Stimulated activated CD8-positive, alpha-beta memory T cell treated with anti-CD3 and anti-CD28 coated beads, Interleukin-4, amount 100 ng/mL, for 24 hours (primary cell): ENCODE measurements around the gene CD58.

Experiments used
- DNase-seq: peaks from one replicate; pipeline ENCODE4 v3.0.0-alpha.2; 2020; ENCODE audit warnings: low read depth

The CD58 gene

GRCh38 chr1:116508085-116508983 is 62.5 kb downstream of the CD58 start:
- no peak for DNase-seq

- DNase-seq, result no peak
Observed at GRCh38 chr1:116507631-116508030, 63.2 kb downstream of the CD58 start.

- DNase-seq, result no peak
Observed at GRCh38 chr1:116506132-116507004, 64.5 kb downstream of the CD58 start.

GRCh38 chr1:116504308-116505156 is 66.3 kb downstream of the CD58 start:
- DNase-seq, result peak; percentile 72

GRCh38 chr1:116503546-116504307 is 67.1 kb downstream of the CD58 start:
- no peak for DNase-seq

- DNase-seq, result no peak
Observed at GRCh38 chr1:116502671-116503314, 68.0 kb downstream of the CD58 start.

- DNase-seq, result no peak
Observed at GRCh38 chr1:116501870-116502244, 69.0 kb downstream of the CD58 start.

GRCh38 chr1:116501125-116501869 is 69.5 kb downstream of the CD58 start:
- no peak for DNase-seq

GRCh38 chr1:116498789-116499628 is 71.8 kb downstream of the CD58 start:
- peak; percentile 15 for DNase-seq

- DNase-seq, result no peak
Observed at GRCh38 chr1:116497656-116498055, 73.2 kb downstream of the CD58 start.

GRCh38 chr1:116496898-116497297 is 73.9 kb downstream of the CD58 start:
- no peak for DNase-seq

- DNase-seq, result no peak
Observed at GRCh38 chr1:116496380-116496779, 74.4 kb downstream of the CD58 start.

GRCh38 chr1:116495535-116495934 is 75.3 kb downstream of the CD58 start:
- DNase-seq, result no peak

GRCh38 chr1:116494745-116495144 is 76.1 kb downstream of the CD58 start:
- DNase-seq, result no peak

GRCh38 chr1:116494353-116494692 is 76.5 kb downstream of the CD58 start:
- no peak for DNase-seq

GRCh38 chr1:116493484-116494352 is 77.1 kb downstream of the CD58 start:
- no peak for DNase-seq

- DNase-seq, result no peak
Observed at GRCh38 chr1:116493036-116493435, 77.8 kb downstream of the CD58 start.

- DNase-seq, result no peak
Observed at GRCh38 chr1:116492358-116492811, 78.4 kb downstream of the CD58 start.
